GM12878 (cell line): Measurements from ENCODE around the gene RYR2. TPM values are rescaled to one million over a fixed set of nuclear protein-coding genes. Genes with fewer than 3 reads are reported as not detected.

Experiments
- CHD1 ChIP-seq: IDR thresholded peaks from 2 replicates; pipeline ENCODE4 v1.6.1; 2012; ENCODE audit warnings: low read depth, low read length, improper control_type of control experiment
- DPF2 ChIP-seq: fragments of 450-650 bp; IDR thresholded peaks from 2 replicates; pipeline ENCODE4 v1.6.1; 2017; ENCODE audit warnings: mild to moderate bottlenecking
- KAT2A ChIP-seq: conservative IDR thresholded peaks from 2 replicates; pipeline ENCODE4 v1.6.1; 2011; ENCODE audit warnings: low read depth, low read length; ENCODE audit not compliant: control insufficient read depth
- LARP7 ChIP-seq: fragments of 450-650 bp; IDR thresholded peaks from 2 replicates; pipeline ENCODE4 v1.6.1; 2017; ENCODE audit warnings: mild to moderate bottlenecking
- MEF2B ChIP-seq: fragments of 450-650 bp; IDR thresholded peaks from 2 replicates; pipeline ENCODE4 v1.6.1; 2018; ENCODE audit warnings: mild to moderate bottlenecking, moderate library complexity; ENCODE audit not compliant: partially characterized antibody, poor library complexity, severe bottlenecking
- MXI1 ChIP-seq: fragments of 150-350 bp; IDR thresholded peaks from 2 replicates; pipeline ENCODE4 v1.6.1; 2011; ENCODE audit warnings: low read depth, mild to moderate bottlenecking, inconsistent platforms, low read length, improper control_type of control experiment
- NBN ChIP-seq: fragments of 450-650 bp; IDR thresholded peaks from 2 replicates; pipeline ENCODE4 v1.6.1; 2016
- NR2F1 ChIP-seq: fragments of 450-650 bp; conservative IDR thresholded peaks from 2 replicates; pipeline ENCODE4 v1.6.1; 2017; ENCODE audit warnings: mild to moderate bottlenecking
- PAX8 ChIP-seq: fragments of 450-650 bp; IDR thresholded peaks from 2 replicates; pipeline ENCODE4 v1.6.1; 2017; ENCODE audit warnings: mild to moderate bottlenecking, moderate library complexity
- ZNF622 ChIP-seq: fragments of 450-650 bp; IDR thresholded peaks from 2 replicates; pipeline ENCODE4 v1.6.1; 2017; ENCODE audit warnings: mild to moderate bottlenecking, inconsistent platforms
- polyA plus RNA-seq, 11 experiments: library from polyadenylated mRNA; depleted of rRNA in 4 of 11; unstranded in 6 of 11; stranded (reverse) in 5 of 11; fragments of >200 nt; fragmentation: Nextera tagmentation in 4 of 11; fragmentation: Illumina TruSeq in 1 of 11; extraction: Ambion mirVana in 4 of 11; extraction: Trizol in 1 of 11; gene quantifications; 1 replicate in 1 of 11; 2 replicates in 10 of 11; pipeline versions ENCODE4 v1.2.1 to v1.2.3, GENCODE V29; 2011 to 2016; ENCODE audit warnings: inconsistent platforms in 2 of 11, missing spikeins in 2 of 11, low read depth in 1 of 11
- total RNA-seq, 4 experiments: library from RNA; depleted of rRNA in 3 of 4; stranded (reverse); fragments of >200 nt in 3 of 4; fragmentation: Illumina TruSeq in 1 of 4; extraction: Trizol in 1 of 4; gene quantifications; 2 replicates each; pipeline versions ENCODE4 v1.2.1 to v1.2.3, GENCODE V29; 2013 to 2021
- TF ChIP-seq, protein P1 (sequence below): IDR thresholded peaks from 2 replicates; pipeline ENCODE4 v1.6.1; 2011; ENCODE audit warnings: low read depth, low read length, improper control_type of control experiment, borderline replicate concordance
- TF ChIP-seq, protein P2 (sequence below), 3 experiments: IDR thresholded peaks in 2 of 3; conservative IDR thresholded peaks in 1 of 3; 2 replicates each; pipeline ENCODE4 v1.5.1; 2011; ENCODE audit warnings: low read depth in 3 of 3, low read length in 3 of 3, mild to moderate bottlenecking in 3 of 3, control low read depth in 2 of 3, moderate library complexity in 2 of 3, inconsistent platforms in 1 of 3, mixed read lengths in 1 of 3; ENCODE audit not compliant: control insufficient read depth in 2 of 3, insufficient read depth in 1 of 3; ENCODE audit errors: extremely low read depth in 1 of 3
- TF ChIP-seq, protein P3 (sequence below): fragments of 450-650 bp; IDR thresholded peaks from 2 replicates; pipeline ENCODE4 v1.6.1; 2017; ENCODE audit warnings: mild to moderate bottlenecking, moderate library complexity
- TF ChIP-seq, protein P4 (sequence below): IDR thresholded peaks from 2 replicates; pipeline ENCODE4 v1.6.1; 2011; ENCODE audit warnings: mild to moderate bottlenecking, low read depth, low read length, moderate library complexity; ENCODE audit not compliant: insufficient replicate concordance
- TF ChIP-seq, protein P5 (sequence below): fragments of 450-650 bp; IDR thresholded peaks from 2 replicates; pipeline ENCODE4 v1.6.1; 2014; ENCODE audit warnings: mild to moderate bottlenecking

Gene RYR2
- total and polyA plus RNA-seq, 10 of the 15 experiments (the other 5 are each of a cell fraction or from before 2014, with no cell fraction given): 0.01 to 0.04 TPM; not detected in 8

DNA sequence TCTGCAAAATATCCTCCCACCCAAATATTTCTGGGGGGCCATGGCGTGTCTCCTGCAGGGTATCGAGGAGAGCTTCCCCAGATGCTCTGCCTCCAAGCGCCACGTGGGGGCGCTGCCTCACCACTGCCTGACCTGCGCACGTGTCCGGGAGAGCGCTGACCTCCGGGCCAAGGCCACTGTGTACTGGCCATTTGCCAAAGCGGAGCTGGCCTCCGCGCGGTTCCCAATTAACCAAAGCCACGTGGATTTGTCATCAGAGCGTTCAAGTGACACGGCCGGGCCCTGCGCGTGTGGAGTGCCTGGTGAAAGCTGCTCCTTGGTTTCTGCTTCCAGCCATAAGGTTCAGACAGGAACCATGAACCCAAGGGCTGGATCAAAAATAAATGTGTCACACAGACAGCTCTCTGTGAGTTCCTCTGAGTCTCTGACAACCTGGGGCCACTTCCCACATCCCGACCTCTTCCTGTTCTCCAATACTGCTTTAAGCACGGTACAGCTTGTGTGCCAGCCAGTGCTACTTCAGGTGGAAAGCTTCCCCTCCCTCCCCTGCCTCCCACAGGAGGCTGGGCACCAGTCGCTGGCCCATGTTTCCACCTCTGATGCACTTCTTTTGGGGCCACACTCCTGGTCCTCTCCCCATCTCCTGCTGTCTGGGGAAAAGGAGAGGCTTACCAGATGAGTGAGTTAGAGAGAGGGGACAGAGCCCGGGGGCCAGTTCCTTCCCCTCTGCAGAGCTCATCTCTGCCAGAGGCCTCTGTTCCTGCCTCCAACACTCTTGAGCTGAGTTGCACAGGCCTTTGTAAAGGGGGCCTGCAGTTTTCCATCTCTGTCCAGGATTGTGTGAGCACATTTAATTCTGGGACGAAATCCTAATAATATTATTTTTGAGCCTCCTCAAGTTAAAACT is 822.6 kb downstream of the RYR2 start (continued):
- TF ChIP-seq, protein P1, sequence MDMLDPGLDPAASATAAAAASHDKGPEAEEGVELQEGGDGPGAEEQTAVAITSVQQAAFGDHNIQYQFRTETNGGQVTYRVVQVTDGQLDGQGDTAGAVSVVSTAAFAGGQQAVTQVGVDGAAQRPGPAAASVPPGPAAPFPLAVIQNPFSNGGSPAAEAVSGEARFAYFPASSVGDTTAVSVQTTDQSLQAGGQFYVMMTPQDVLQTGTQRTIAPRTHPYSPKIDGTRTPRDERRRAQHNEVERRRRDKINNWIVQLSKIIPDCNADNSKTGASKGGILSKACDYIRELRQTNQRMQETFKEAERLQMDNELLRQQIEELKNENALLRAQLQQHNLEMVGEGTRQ: no peak
- TF ChIP-seq DPF2 (no peak), NBN (0 out of 2 replicates have a peak, but pooled peaks have one; percentile 20), LARP7 (0 out of 2 replicates have a peak, but pooled peaks have one; percentile 28), CHD1 (no peak), MXI1 (peak; percentile 38; the same call in 1 of the 2 replicates), PAX8 (no peak), KAT2A (no peak), MEF2B (no peak), NR2F1 (peak; percentile 94), ZNF622 (no peak)
- TF ChIP-seq, protein P2, sequence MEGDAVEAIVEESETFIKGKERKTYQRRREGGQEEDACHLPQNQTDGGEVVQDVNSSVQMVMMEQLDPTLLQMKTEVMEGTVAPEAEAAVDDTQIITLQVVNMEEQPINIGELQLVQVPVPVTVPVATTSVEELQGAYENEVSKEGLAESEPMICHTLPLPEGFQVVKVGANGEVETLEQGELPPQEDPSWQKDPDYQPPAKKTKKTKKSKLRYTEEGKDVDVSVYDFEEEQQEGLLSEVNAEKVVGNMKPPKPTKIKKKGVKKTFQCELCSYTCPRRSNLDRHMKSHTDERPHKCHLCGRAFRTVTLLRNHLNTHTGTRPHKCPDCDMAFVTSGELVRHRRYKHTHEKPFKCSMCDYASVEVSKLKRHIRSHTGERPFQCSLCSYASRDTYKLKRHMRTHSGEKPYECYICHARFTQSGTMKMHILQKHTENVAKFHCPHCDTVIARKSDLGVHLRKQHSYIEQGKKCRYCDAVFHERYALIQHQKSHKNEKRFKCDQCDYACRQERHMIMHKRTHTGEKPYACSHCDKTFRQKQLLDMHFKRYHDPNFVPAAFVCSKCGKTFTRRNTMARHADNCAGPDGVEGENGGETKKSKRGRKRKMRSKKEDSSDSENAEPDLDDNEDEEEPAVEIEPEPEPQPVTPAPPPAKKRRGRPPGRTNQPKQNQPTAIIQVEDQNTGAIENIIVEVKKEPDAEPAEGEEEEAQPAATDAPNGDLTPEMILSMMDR (IDR thresholded peaks at IDR 0.05 in 2 of 3, conservative IDR thresholded peaks at IDR 0.05 in 1 of 3; ENCODE audit: control insufficient read depth in 2 of 3, extremely low read depth in 1 of 3, insufficient read depth in 1 of 3, low read depth in 3 of 3, low read length in 3 of 3): peak; percentile 64 to 96 (median 85); a peak in 5 of 6 replicates
- TF ChIP-seq, protein P3, sequence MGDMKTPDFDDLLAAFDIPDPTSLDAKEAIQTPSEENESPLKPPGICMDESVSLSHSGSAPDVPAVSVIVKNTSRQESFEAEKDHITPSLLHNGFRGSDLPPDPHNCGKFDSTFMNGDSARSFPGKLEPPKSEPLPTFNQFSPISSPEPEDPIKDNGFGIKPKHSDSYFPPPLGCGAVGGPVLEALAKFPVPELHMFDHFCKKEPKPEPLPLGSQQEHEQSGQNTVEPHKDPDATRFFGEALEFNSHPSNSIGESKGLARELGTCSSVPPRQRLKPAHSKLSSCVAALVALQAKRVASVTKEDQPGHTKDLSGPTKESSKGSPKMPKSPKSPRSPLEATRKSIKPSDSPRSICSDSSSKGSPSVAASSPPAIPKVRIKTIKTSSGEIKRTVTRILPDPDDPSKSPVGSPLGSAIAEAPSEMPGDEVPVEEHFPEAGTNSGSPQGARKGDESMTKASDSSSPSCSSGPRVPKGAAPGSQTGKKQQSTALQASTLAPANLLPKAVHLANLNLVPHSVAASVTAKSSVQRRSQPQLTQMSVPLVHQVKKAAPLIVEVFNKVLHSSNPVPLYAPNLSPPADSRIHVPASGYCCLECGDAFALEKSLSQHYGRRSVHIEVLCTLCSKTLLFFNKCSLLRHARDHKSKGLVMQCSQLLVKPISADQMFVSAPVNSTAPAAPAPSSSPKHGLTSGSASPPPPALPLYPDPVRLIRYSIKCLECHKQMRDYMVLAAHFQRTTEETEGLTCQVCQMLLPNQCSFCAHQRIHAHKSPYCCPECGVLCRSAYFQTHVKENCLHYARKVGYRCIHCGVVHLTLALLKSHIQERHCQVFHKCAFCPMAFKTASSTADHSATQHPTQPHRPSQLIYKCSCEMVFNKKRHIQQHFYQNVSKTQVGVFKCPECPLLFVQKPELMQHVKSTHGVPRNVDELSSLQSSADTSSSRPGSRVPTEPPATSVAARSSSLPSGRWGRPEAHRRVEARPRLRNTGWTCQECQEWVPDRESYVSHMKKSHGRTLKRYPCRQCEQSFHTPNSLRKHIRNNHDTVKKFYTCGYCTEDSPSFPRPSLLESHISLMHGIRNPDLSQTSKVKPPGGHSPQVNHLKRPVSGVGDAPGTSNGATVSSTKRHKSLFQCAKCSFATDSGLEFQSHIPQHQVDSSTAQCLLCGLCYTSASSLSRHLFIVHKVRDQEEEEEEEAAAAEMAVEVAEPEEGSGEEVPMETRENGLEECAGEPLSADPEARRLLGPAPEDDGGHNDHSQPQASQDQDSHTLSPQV: no peak
- TF ChIP-seq, protein P4, sequence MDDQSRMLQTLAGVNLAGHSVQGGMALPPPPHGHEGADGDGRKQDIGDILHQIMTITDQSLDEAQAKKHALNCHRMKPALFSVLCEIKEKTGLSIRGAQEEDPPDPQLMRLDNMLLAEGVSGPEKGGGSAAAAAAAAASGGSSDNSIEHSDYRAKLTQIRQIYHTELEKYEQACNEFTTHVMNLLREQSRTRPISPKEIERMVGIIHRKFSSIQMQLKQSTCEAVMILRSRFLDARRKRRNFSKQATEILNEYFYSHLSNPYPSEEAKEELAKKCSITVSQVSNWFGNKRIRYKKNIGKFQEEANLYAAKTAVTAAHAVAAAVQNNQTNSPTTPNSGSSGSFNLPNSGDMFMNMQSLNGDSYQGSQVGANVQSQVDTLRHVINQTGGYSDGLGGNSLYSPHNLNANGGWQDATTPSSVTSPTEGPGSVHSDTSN: no peak
- TF ChIP-seq, protein P5, sequence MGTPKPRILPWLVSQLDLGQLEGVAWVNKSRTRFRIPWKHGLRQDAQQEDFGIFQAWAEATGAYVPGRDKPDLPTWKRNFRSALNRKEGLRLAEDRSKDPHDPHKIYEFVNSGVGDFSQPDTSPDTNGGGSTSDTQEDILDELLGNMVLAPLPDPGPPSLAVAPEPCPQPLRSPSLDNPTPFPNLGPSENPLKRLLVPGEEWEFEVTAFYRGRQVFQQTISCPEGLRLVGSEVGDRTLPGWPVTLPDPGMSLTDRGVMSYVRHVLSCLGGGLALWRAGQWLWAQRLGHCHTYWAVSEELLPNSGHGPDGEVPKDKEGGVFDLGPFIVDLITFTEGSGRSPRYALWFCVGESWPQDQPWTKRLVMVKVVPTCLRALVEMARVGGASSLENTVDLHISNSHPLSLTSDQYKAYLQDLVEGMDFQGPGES: no peak
